Epithelial cell of esophagus (primary cell): ENCODE results near the gene ESYT2.

Experiments used
- DNase-seq: peaks from one replicate; pipeline ENCODE4 v3.0.0; 2010; ENCODE audit warnings: low read depth
- H3K4me3 ChIP-seq: 2 replicates; pipeline ENCODE4 v1.5.1; 2011; ENCODE audit warnings: mild to moderate bottlenecking, low read length, control low read depth
- CTCF ChIP-seq: IDR thresholded peaks from 2 replicates; pipeline ENCODE4 v1.5.1; 2011; ENCODE audit warnings: low read depth, mild to moderate bottlenecking, low read length, control low read depth, inconsistent platforms; ENCODE audit not compliant: insufficient read depth; ENCODE audit errors: missing control alignments

ESYT2 gene

GRCh38 chr7:158829021-158829341, 328 bp downstream of the ESYT2 start:
- DNase-seq = peak; percentile 84

GRCh38 chr7:158828133-158829020, 932 bp downstream of the ESYT2 start:
- H3K4me3 ChIP-seq = peak overlapping the region; percentile 65
- DNase-seq = no peak
- no peak for TF ChIP-seq CTCF

More at GRCh38 chr7:158829021-158829341, 328 bp downstream of the ESYT2 start:
- TF ChIP-seq CTCF = no peak
- H3K4me3 ChIP-seq = peak overlapping the region; percentile 65

GRCh38 chr7:158827411-158828132, 1.7 kb downstream of the ESYT2 start:
- DNase-seq = peak; percentile 68
- TF ChIP-seq CTCF = no peak
- H3K4me3 ChIP-seq = peak overlapping the region; percentile 65

- no peak for TF ChIP-seq CTCF
- DNase-seq = no peak
- no peak overlapping the region for H3K4me3 ChIP-seq
These were observed 3.5 kb downstream of the ESYT2 start for GRCh38 chr7:158825628-158826289.

- TF ChIP-seq CTCF = no peak
- H3K4me3 ChIP-seq = no peak overlapping the region
- no peak for DNase-seq
These were observed 5.3 kb downstream of the ESYT2 start for GRCh38 chr7:158824028-158824427.

GRCh38 chr7:158821171-158822031, 7.9 kb downstream of the ESYT2 start:
- H3K4me3 ChIP-seq = no peak overlapping the region
- TF ChIP-seq CTCF = no peak
- DNase-seq = peak; percentile 81
